HepG2 (cell line): ENCODE results near the gene CD151. TPM values are rescaled to one million over a fixed set of nuclear protein-coding genes. Genes with fewer than 3 reads are reported as not detected.

Experiments used
- ESRRA ChIP-seq: sonication (generic); formaldehyde crosslinking; IDR thresholded peaks from 2 replicates; pipeline ENCODE4 v1.5.1; 2020; ENCODE audit warnings: mild to moderate bottlenecking, low read depth, missing genetic modification reagents
- FOXP1 ChIP-seq, 2 experiments: fragments of 450-650 bp in 1 of 2; IDR thresholded peaks; 2 replicates each; pipeline ENCODE4 v1.6.1; 2017 to 2018; ENCODE audit warnings: antibody characterized with exemption in 1 of 2
- HDAC6 ChIP-seq: fragments of 200-600 bp; sonication (generic); IDR thresholded peaks from 2 replicates; pipeline ENCODE4 v1.7.0; 2017; ENCODE audit warnings: mild to moderate bottlenecking, antibody characterized with exemption, low read length, low read depth
- HOXA9 ChIP-seq: sonication (generic); formaldehyde crosslinking; IDR thresholded peaks from 2 replicates; pipeline ENCODE4 v1.8.1; 2022; ENCODE audit warnings: missing genetic modification reagents, mild to moderate bottlenecking, moderate library complexity, borderline replicate concordance
- MED1 ChIP-seq: sonication (generic); formaldehyde crosslinking; IDR thresholded peaks from 2 replicates; pipeline ENCODE4 v1.4.0; 2020; ENCODE audit warnings: missing genetic modification reagents
- MEF2D ChIP-seq: sonication (generic); formaldehyde crosslinking; IDR thresholded peaks from 2 replicates; pipeline ENCODE4 v1.5.1; 2020; ENCODE audit warnings: mild to moderate bottlenecking, missing genetic modification reagents
- MYC ChIP-seq: sonication (generic); formaldehyde crosslinking; IDR thresholded peaks from 2 replicates; pipeline ENCODE4 v1.9.0; 2021; ENCODE audit warnings: missing genetic modification reagents, borderline replicate concordance
- STAG1 ChIP-seq: sonication (generic); formaldehyde crosslinking; IDR thresholded peaks from 2 replicates; pipeline ENCODE4 v1.4.0; 2020; ENCODE audit warnings: missing genetic modification reagents
- ZFX ChIP-seq: sonication (generic); formaldehyde crosslinking; IDR thresholded peaks from 2 replicates; pipeline ENCODE4 v1.4.0; 2020; ENCODE audit warnings: mild to moderate bottlenecking, low read depth, missing genetic modification reagents, moderate library complexity
- ZFY ChIP-seq: sonication (generic); formaldehyde crosslinking; IDR thresholded peaks from 2 replicates; pipeline ENCODE4 v1.4.0; 2020; ENCODE audit warnings: missing genetic modification reagents
- ZMYM2 ChIP-seq: sonication (generic); formaldehyde crosslinking; IDR thresholded peaks from 2 replicates; pipeline ENCODE4 v1.8.0; 2022; ENCODE audit warnings: mild to moderate bottlenecking, missing genetic modification reagents
- ZNF263 ChIP-seq: sonication (generic); formaldehyde crosslinking; IDR thresholded peaks from 2 replicates; pipeline ENCODE4 v1.4.0; 2020; ENCODE audit warnings: missing genetic modification reagents
- ZNF709 ChIP-seq: sonication (generic); formaldehyde crosslinking; IDR thresholded peaks from 2 replicates; pipeline ENCODE4 v1.5.0; 2020; ENCODE audit warnings: mild to moderate bottlenecking, missing genetic modification reagents
- polyA plus RNA-seq, 8 experiments: library from polyadenylated mRNA; depleted of rRNA in 3 of 8; stranded (reverse) in 7 of 8; unstranded in 1 of 8; fragments of >200 nt; fragmentation: Illumina TruSeq in 4 of 8; extraction: Trizol in 4 of 8; gene quantifications; 2 replicates each; pipeline versions ENCODE4 v1.2.1 to v1.2.3, GENCODE V29; 2011 to 2016; ENCODE audit warnings: low read depth in 4 of 8, missing spikeins in 1 of 8, mixed read lengths in 1 of 8; ENCODE audit not compliant: insufficient read depth in 1 of 8
- total RNA-seq, 5 experiments: library from RNA; depleted of rRNA; stranded (reverse); fragments of >200 nt; fragmentation: Illumina TruSeq; extraction: Trizol; gene quantifications; 2 replicates each; pipeline ENCODE4 v1.2.3, GENCODE V29; 2016; ENCODE audit warnings: low read depth in 1 of 5
- TF ChIP-seq, protein P1 (sequence below): IDR thresholded peaks from 2 replicates; pipeline ENCODE4 v1.6.1; 2016; ENCODE audit warnings: mild to moderate bottlenecking, missing biosample characterization, missing genetic modification reagents
- TF ChIP-seq, protein P2 (sequence below): sonication (generic); formaldehyde crosslinking; IDR thresholded peaks from 2 replicates; pipeline ENCODE4 v1.5.1; 2020; ENCODE audit warnings: mild to moderate bottlenecking, missing genetic modification reagents
- TF ChIP-seq, protein P3 (sequence below): sonication (generic); formaldehyde crosslinking; IDR thresholded peaks from 2 replicates; pipeline ENCODE4 v1.5.0; 2020; ENCODE audit warnings: missing genetic modification reagents
- TF ChIP-seq, protein P4 (sequence below): sonication (generic); formaldehyde crosslinking; IDR thresholded peaks from 2 replicates; pipeline ENCODE4 v1.8.0; 2022; ENCODE audit warnings: mild to moderate bottlenecking, missing genetic modification reagents, moderate library complexity
- TF ChIP-seq, protein P5 (sequence below): sonication (generic); formaldehyde crosslinking; IDR thresholded peaks from 2 replicates; pipeline ENCODE4 v1.8.1; 2023; ENCODE audit warnings: missing genetic modification reagents, mild to moderate bottlenecking, borderline replicate concordance
- TF ChIP-seq, protein P6 (sequence below): sonication (generic); formaldehyde crosslinking; IDR thresholded peaks from 2 replicates; pipeline ENCODE4 v1.4.0; 2020; ENCODE audit warnings: missing genetic modification reagents

Gene CD151
- total and polyA plus RNA-seq, 2 of the 13 experiments (the other 11 are each of a cell fraction or from before 2014, with no cell fraction given) = 125 to 197 TPM

DNA sequence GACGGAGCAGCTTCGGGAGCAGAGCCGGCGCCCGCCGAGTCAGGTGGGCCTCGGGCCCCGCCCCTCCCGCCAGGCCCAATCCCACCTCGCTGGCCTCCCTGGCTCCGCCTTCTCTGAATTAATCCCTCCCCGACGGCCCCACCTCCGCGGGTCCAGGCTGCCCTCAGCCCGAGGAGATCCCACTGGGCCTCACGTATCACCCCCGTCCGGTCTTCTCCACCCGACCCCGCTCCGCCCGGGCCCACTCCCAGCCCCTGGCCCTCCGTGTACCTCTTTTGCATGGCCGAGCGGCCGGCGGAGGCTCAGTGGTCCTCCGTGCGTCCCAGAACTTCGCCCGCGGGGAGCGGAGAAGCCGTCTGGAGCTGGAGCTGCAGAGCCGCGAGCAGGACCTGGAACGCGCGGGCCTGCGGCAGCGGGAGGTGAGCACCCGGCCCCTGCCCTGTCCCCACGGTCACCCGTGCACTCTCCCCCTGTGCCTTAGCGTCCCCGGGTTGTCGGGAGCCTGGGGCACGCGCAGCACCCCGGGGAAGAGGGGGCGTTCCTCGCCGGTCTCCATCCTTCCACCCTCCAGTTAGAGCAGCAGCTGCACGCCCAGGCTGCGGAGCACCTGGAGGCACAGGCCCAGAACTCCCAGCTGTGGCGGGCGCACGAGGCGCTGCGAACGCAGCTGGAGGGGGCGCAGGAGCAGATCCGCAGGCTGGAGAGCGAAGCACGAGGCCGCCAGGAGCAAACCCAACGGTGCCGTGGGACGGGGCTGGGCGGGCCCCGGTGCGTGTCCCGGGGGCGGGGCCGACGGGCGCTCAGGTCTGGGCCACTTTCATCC lies 2.2 kb upstream of the CD151 start (continued):
- TF ChIP-seq ZFY (CRISPR knock-in tag) (0 out of 2 replicates have a peak, but pooled peaks have one; percentile 18), HOXA9 (CRISPR knock-in tag) (no peak), HDAC6 (no peak), MEF2D (CRISPR knock-in tag) (0 out of 2 replicates have a peak, but pooled peaks have one; percentile 28), ZNF263 (CRISPR knock-in tag) (0 out of 2 replicates have a peak, but pooled peaks have one; percentile 14), FOXP1 (IDR thresholded peaks at IDR 0.05) (no peak), FOXP1 (CRISPR knock-in tag; IDR thresholded peaks at IDR 0.05) (no peak), ZNF709 (CRISPR knock-in tag) (no peak), MED1 (CRISPR knock-in tag) (no peak), MYC (CRISPR knock-in tag) (peak; percentile 85), STAG1 (CRISPR knock-in tag) (no peak), ZMYM2 (CRISPR knock-in tag) (peak; percentile 59; the same call in 1 of the 2 replicates), ZFX (CRISPR knock-in tag) (peak; percentile 77), ESRRA (CRISPR knock-in tag) (peak; percentile 5; the same call in 1 of the 2 replicates)
- TF ChIP-seq, protein P1, sequence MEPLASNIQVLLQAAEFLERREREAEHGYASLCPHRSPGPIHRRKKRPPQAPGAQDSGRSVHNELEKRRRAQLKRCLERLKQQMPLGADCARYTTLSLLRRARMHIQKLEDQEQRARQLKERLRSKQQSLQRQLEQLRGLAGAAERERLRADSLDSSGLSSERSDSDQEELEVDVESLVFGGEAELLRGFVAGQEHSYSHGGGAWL (CRISPR knock-in tag) = peak; percentile 47; the same call in 1 of the 2 replicates
- TF ChIP-seq, protein P2, sequence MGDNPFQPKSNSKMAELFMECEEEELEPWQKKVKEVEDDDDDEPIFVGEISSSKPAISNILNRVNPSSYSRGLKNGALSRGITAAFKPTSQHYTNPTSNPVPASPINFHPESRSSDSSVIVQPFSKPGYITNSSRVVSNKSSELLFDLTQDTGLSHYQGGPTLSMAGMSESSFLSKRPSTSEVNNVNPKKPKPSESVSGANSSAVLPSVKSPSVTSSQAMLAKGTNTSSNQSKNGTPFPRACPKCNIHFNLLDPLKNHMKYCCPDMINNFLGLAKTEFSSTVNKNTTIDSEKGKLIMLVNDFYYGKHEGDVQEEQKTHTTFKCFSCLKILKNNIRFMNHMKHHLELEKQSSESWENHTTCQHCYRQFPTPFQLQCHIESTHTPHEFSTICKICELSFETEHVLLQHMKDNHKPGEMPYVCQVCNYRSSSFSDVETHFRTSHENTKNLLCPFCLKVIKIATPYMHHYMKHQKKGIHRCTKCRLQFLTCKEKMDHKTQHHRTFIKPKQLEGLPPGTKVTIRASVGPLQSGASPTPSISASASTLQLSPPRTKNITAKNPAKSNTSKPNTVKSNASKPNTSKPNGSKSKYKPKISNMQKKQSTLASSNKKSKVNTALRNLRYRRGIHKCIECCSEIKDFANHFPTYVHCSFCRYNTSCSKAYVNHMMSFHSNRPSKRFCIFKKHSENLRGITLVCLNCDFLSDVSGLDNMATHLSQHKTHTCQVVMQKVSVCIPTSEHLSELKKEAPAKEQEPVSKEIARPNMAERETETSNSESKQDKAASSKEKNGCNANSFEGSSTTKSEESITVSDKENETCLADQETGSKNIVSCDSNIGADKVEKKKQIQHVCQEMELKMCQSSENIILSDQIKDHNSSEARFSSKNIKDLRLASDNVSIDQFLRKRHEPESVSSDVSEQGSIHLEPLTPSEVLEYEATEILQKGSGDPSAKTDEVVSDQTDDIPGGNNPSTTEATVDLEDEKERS (CRISPR knock-in tag) = no peak; the same call in 1 of the 2 replicates
- TF ChIP-seq, protein P3, sequence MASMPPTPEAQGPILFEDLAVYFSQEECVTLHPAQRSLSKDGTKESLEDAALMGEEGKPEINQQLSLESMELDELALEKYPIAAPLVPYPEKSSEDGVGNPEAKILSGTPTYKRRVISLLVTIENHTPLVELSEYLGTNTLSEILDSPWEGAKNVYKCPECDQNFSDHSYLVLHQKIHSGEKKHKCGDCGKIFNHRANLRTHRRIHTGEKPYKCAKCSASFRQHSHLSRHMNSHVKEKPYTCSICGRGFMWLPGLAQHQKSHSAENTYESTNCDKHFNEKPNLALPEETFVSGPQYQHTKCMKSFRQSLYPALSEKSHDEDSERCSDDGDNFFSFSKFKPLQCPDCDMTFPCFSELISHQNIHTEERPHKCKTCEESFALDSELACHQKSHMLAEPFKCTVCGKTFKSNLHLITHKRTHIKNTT (CRISPR knock-in tag) = no peak
- TF ChIP-seq, protein P4, sequence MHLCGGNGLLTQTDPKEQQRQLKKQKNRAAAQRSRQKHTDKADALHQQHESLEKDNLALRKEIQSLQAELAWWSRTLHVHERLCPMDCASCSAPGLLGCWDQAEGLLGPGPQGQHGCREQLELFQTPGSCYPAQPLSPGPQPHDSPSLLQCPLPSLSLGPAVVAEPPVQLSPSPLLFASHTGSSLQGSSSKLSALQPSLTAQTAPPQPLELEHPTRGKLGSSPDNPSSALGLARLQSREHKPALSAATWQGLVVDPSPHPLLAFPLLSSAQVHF (CRISPR knock-in tag) = peak; percentile 69; the same call in 1 of the 2 replicates
- TF ChIP-seq, protein P5, sequence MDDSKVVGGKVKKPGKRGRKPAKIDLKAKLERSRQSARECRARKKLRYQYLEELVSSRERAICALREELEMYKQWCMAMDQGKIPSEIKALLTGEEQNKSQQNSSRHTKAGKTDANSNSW (CRISPR knock-in tag) = no peak
- TF ChIP-seq, protein P6, sequence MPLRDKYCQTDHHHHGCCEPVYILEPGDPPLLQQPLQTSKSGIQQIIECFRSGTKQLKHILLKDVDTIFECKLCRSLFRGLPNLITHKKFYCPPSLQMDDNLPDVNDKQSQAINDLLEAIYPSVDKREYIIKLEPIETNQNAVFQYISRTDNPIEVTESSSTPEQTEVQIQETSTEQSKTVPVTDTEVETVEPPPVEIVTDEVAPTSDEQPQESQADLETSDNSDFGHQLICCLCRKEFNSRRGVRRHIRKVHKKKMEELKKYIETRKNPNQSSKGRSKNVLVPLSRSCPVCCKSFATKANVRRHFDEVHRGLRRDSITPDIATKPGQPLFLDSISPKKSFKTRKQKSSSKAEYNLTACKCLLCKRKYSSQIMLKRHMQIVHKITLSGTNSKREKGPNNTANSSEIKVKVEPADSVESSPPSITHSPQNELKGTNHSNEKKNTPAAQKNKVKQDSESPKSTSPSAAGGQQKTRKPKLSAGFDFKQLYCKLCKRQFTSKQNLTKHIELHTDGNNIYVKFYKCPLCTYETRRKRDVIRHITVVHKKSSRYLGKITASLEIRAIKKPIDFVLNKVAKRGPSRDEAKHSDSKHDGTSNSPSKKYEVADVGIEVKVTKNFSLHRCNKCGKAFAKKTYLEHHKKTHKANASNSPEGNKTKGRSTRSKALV (CRISPR knock-in tag) = peak; percentile 82
